Epithelial cell of proximal tubule (primary cell): Measurements from ENCODE around the gene CSF1R. TPM values are rescaled to one million over a fixed set of nuclear protein-coding genes. Genes with fewer than 3 reads are reported as not detected.

ENCODE experiments used
- DNase-seq: peaks from one replicate; pipeline ENCODE4 v3.0.0-alpha.2; 2011; ENCODE audit warnings: low read depth
- H3K4me3 ChIP-seq: 2 replicates; pipeline ENCODE4 v1.5.1; 2011; ENCODE audit warnings: low read depth, mild to moderate bottlenecking, low read length
- CTCF ChIP-seq: conservative IDR thresholded peaks from 2 replicates; pipeline ENCODE4 v1.5.1; 2012; ENCODE audit warnings: low read depth, mild to moderate bottlenecking, low read length
- total RNA-seq: library from RNA; depleted of rRNA; stranded (reverse); fragments of >200 nt; gene quantifications from 2 replicates; pipeline ENCODE4 v1.2.3, GENCODE V29; 2015

The CSF1R gene
- total RNA-seq, 1 donor from 2014 or later = not detected

GRCh38 chr5:150081541-150082283, 4.6 kb downstream of the CSF1R start:
- H3K4me3 ChIP-seq = no peak overlapping the region
- no peak for DNase-seq

GRCh38 chr5:150080696-150081435, 5.5 kb downstream of the CSF1R start:
- DNase-seq = no peak
- no peak for TF ChIP-seq CTCF
- no peak overlapping the region for H3K4me3 ChIP-seq

More at GRCh38 chr5:150081541-150082283, 4.6 kb downstream of the CSF1R start:
- TF ChIP-seq CTCF = no peak

- H3K4me3 ChIP-seq = no peak overlapping the region
- no peak for TF ChIP-seq CTCF
- DNase-seq = no peak
Measured at GRCh38 chr5:150079909-150080461, 6.4 kb downstream of the CSF1R start.

GRCh38 chr5:150078802-150079689, 7.3 kb downstream of the CSF1R start:
- TF ChIP-seq CTCF = no peak
- H3K4me3 ChIP-seq = no peak overlapping the region
- no peak for DNase-seq

GRCh38 chr5:150077996-150078801, 8.2 kb downstream of the CSF1R start:
- no peak overlapping the region for H3K4me3 ChIP-seq
- no peak for TF ChIP-seq CTCF
- DNase-seq = no peak

- no peak for DNase-seq
- TF ChIP-seq CTCF = no peak
Measured at GRCh38 chr5:150077060-150077459, 9.3 kb downstream of the CSF1R start.

More at GRCh38 chr5:150077060-150077459, 9.3 kb downstream of the CSF1R start:
- no peak overlapping the region for H3K4me3 ChIP-seq
